NB4 (cell line): ENCODE measurements around the gene SLC25A46.

Source experiments
- CTCF ChIP-seq: IDR thresholded peaks from one replicate; pipeline ENCODE4 v1.5.1; 2012; ENCODE audit warnings: low read depth, low read length
- MAX ChIP-seq: IDR thresholded peaks from 2 replicates; pipeline ENCODE4 v1.6.1; 2011; ENCODE audit warnings: low read depth, low read length
- POLR2A ChIP-seq: IDR thresholded peaks from 2 replicates; pipeline ENCODE4 v1.6.1; 2011; ENCODE audit warnings: mild to moderate bottlenecking; ENCODE audit not compliant: insufficient read length; ENCODE audit errors: extremely low read depth

DNA sequence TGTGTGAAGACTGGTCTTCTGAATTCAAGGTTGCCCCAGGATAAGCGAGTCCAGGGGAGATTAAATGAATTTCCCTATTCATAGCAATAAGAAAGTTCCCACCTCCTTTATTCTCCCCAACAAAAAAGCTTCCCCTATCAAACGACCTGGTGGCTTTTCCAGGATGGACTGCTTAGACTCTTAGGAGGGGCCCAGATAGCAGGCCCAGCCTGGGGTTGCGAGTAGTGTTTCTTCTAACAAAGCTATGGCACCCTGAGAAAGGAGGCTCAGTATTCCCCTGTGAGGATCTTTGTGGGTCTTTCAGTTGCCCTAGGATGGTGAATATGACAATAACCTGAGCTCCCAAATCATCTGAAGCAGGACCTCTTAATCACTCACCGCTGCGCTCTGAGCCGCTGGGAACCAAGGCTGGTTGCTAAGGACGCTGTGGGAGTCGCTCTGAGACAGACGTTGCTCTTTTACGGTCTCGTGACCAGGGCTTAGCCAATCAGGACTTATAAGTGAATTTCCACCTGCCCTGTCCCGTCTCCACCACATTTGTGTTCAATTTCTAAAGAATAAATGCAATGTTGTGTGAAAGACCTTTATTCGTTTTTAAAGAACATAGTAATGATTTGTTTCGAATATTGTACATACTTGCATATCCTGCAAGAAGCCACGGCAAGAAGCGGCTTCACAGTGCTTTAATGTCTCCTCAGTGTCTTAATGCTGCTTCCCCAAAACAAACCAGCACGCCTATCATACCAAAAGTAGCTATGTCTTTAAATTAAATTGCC lies 12.4 kb upstream of the SLC25A46 start, which contains the start of gene TMEM232:
- TF ChIP-seq POLR2A (no peak), CTCF (no peak), MAX (no peak)
